HG02870 (cell line): Measurements from ENCODE around the gene ZCCHC7.
"Not testable (repeated sequence)": the region's sequence is repeated elsewhere in the genome, so short reads cannot be mapped to it uniquely, and the experiment has no call there.

Experiments
- ATAC-seq: cut with Tn5 transposase; IDR thresholded peaks from one replicate; pipeline ENCODE4 v1.9.1; 2021; ENCODE audit warnings: mild to moderate bottlenecking, moderate library complexity; ENCODE audit not compliant: unreplicated experiment

Gene ZCCHC7

GRCh38 chr9:37203456-37203855, 83.1 kb downstream of the ZCCHC7 start:
- ATAC-seq: not testable (repeated sequence)

- no peak for ATAC-seq
Observed at GRCh38 chr9:37206121-37206620, 85.8 kb downstream of the ZCCHC7 start.

- ATAC-seq: no peak
Observed at GRCh38 chr9:37209431-37210386, 89.3 kb downstream of the ZCCHC7 start.

GRCh38 chr9:37210737-37211523, 90.6 kb downstream of the ZCCHC7 start:
- no peak for ATAC-seq

- no peak for ATAC-seq
Observed at GRCh38 chr9:37212435-37212834, 92.1 kb downstream of the ZCCHC7 start.

- ATAC-seq: no peak
Observed at GRCh38 chr9:37215381-37215780, 95.0 kb downstream of the ZCCHC7 start.

- ATAC-seq: no peak
Observed at GRCh38 chr9:37215830-37216229, 95.5 kb downstream of the ZCCHC7 start.

GRCh38 chr9:37217161-37217560, 96.8 kb downstream of the ZCCHC7 start:
- no peak for ATAC-seq

- no peak for ATAC-seq
Observed at GRCh38 chr9:37218800-37219425, 98.5 kb downstream of the ZCCHC7 start.

GRCh38 chr9:37220971-37221370, 100.6 kb downstream of the ZCCHC7 start:
- no peak for ATAC-seq

GRCh38 chr9:37221489-37222106, 101.2 kb downstream of the ZCCHC7 start:
- no peak for ATAC-seq

- ATAC-seq: no peak
Observed at GRCh38 chr9:37229455-37229854, 109.1 kb downstream of the ZCCHC7 start.

- ATAC-seq: no peak
Observed at GRCh38 chr9:37229882-37230482, 109.6 kb downstream of the ZCCHC7 start.

- ATAC-seq: no peak
Observed at GRCh38 chr9:37236822-37237221, 116.4 kb downstream of the ZCCHC7 start.

- no peak for ATAC-seq
Observed at GRCh38 chr9:37238122-37238521, 117.7 kb downstream of the ZCCHC7 start.

- ATAC-seq: no peak
Observed at GRCh38 chr9:37239224-37239859, 119.0 kb downstream of the ZCCHC7 start.

GRCh38 chr9:37239921-37240320, 119.5 kb downstream of the ZCCHC7 start:
- no peak for ATAC-seq

- ATAC-seq: no peak
Observed at GRCh38 chr9:37241340-37241739, 121.0 kb downstream of the ZCCHC7 start.

- ATAC-seq: no peak
Observed at GRCh38 chr9:37242089-37242488, 121.7 kb downstream of the ZCCHC7 start.
